Erythroblast (primary cell): ENCODE data around the gene CD46.

Source experiments
- DNase-seq, 2 experiments: peaks; one replicate each; lab custom pipeline; 2025; lab: John Stamatoyannopoulos, UW
- GATA1 ChIP-seq: IDR thresholded peaks from 2 replicates; pipeline ENCODE4 v1.6.1; 2011; ENCODE audit warnings: low read depth, mild to moderate bottlenecking, control low read depth, low read length, moderate library complexity
- POLR2A ChIP-seq: IDR thresholded peaks from 2 replicates; pipeline ENCODE4 v1.6.1; 2011; ENCODE audit warnings: mild to moderate bottlenecking, low read length

The CD46 gene

DNA sequence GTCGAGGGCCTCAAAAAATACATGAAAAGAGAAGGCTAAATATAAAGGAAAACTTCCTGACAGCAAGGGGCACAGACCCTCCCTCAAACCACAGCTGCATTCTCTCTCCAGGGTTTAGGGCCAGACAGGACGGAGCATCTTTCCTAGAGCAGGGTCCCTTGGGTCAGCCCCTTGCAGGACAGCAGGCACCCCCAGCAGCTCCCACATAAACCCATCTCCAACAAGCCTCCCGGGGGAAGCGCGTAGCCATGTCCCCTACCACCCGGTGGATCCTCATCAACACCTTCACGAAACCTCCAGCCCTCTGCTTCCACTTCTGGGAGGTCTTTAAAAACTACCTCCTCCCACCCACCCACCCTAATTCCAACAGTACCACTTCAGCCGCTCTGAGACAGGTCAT, 59.5 kb downstream of the CD46 start:
- DNase-seq: no peak
- TF ChIP-seq POLR2A (no peak), GATA1 (no peak)

DNA sequence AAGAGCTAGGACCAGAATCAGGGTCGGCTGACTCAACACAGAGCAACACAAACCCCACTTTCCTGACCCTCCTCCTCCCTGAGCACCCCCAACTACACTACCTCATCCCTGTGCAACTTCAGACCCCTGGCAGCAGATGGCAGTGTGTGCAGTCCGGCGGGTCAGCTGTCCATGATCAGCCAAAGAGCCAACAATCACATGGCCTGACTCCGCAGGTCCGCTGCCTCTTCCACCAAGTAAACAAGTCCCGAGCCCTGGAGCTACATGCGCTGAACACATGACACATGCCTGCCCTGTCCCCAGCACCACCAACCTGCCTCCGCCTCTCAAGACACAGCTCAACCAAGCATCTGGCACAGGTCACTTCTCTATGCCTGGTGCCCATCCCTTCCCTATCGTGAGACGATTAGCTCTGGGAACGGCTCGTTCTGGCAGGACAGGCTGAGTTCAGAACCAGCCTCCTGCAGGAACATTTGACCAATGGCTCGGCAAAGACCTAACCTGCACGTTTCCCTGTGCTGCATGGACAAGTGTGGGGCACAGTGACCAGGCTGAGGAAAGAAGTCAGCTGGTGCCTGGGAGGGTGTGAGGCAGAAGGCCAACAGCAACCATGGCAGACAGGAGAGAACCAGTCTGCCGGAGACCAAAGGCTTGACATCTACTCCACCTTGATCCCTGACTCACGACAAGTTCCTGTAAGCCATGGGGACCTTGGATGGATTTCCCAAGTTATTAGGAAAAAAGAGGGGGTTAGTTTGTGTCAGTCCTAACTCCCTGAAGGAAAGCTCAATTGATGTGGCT, 60.3 kb downstream of the CD46 start:
- DNase-seq: peak; percentile 39 to 57
- TF ChIP-seq POLR2A (no peak), GATA1 (no peak)

DNA sequence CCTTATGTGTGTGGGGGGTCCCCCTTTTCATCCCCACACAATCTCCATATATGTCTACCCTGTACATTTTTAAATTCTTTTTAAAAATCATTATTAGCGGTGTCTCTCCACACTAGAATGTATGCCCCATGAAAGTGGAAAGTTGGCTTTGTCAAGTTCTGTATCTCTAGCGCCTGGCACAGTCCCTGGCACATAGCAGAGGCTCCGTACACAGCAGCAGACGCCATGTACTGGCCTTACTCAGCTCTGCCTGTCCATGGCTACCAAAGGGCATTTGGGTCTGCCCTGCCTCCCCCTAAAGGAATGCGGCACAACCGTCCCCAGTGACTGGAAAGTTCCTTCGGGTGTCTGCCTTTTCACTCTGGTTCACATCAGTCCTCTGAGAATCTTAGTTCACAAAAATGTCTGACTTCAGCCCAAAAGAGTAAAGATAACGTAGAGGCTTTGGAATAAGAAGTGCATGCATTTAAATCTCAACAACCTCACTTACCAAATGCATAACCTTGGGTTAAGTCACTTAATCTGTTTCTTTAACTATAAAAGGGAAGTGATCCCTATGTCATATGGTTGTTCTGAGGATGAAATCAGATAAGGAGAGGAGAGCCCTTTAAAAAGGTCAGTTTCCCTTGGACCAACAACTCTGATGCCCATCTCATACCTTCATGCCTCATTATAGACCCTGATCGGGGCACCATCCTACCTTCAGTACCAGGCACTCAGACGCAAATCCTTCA, 61.1 kb downstream of the CD46 start:
- no peak for DNase-seq
- TF ChIP-seq POLR2A (no peak), GATA1 (no peak)

DNA sequence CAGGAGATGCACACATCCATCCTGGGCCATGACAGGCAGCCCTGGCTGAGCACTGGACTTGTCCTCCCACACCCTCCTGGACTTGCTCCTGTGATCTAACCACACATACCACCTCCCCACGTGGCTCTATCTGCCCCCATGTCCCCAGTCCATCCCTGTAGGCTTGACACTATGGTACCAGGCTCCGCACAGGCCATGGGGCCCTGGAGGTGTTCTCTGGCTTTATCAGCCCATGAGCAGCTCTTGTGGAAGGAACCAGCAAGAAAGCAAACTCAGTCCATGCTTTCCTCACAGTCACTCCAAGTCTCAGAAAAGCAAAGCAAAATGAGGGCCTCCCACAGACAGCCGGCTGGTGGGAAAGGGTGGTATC, 61.6 kb downstream of the CD46 start:
- TF ChIP-seq POLR2A (no peak), GATA1 (no peak)
- DNase-seq: no peak

DNA sequence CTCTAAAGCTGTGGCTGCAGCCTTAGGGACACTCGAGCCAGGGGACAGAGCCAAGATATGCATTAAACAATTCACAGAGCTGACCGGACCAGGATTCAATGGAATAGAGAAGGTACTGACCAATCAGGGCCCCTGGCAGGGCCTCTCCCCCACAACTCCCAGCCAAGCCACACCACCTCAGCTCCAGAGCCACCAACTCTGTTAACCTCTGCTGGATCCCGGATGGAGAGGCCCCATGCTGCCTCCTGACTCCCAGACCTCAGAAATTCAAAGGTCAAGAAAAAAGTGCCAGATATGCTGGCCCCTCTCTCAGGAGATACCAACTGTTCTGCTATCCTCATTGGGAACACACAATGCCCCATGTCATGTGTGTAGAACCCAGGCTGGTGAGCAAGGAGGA, 62.1 kb downstream of the CD46 start:
- TF ChIP-seq GATA1 (no peak), POLR2A (no peak)
- no peak for DNase-seq

DNA sequence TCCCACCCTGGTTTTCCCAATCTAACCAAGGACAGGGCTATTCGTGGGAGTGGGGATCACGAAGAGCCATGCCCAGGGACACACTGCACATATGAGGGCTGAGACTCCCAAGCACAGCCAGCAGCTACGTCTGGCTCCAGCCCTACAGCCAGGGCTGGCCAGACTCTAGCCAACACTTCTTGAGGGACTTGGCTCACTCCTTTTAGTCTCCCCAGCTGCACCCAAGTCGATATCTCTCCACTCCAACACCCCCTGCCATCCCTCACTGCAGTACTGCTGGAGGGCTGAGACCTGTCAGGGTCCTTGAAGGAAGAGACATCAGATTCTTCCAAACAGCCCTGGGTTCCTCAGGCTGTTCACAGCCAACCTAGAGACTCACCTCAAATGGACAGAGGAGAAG, 62.6 kb downstream of the CD46 start:
- TF ChIP-seq POLR2A: no peak
- no peak for TF ChIP-seq GATA1
- DNase-seq: no peak

DNA sequence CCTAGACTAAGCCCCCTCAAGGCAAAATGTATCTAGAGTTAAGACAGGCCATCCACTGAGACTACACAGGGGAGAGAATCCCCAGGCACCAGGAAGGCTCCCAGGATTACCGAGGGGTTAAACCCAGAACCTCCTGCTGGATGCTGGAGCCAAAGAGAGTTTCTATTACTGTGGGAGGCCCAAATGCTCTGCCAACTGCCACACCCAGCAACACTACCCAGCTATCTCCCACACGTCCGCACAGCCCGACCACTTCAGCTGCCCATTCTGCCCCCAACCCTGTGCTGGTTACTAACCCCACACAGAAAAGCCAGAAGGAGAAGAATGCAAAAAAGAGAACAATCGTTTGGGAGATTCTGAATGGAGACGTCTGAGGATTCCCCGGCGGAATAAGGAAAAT, 63.6 kb downstream of the CD46 start:
- DNase-seq: no peak
- no peak for TF ChIP-seq GATA1
- no peak for TF ChIP-seq POLR2A

DNA sequence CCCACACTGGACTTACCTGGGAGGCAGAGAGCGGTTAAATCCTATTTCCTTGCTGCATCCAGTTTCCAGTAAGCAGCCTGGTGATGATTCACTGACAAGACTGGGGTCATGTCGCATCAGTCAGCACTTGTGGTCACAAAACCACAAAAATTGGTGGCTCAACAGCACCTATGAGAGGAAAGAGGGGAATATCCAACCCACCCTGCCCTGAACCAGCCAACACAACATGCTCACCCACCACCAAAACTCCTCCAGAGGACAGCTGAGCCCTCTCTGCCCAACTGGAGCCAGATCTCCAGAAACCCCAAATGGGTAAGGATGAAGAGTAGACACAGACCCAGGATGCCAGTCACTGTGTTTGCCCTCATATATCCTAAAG, 64.0 kb downstream of the CD46 start:
- DNase-seq: no peak

DNA sequence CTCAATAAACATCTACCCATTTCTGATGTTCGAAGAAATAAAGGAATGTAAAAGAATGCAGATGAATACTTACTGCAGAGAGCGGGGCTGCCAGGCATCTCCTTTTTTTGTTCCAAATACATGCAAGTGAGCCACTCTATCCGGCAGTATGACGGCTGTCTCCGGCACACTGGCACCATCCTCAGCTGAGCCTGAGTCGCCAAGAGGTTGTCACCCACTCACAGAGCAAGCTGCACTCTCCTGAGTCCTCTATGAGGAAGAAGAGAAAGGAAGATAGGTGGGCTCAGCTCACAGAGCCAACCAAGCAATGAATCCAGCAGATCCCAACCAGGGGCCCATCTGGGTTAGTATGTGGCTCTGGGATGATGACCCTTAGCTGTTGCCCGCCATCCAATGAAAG, 65.3 kb downstream of the CD46 start:
- TF ChIP-seq GATA1 (no peak), POLR2A (no peak)
- no peak for DNase-seq

More for the DNA sequence above, 64.0 kb downstream of the CD46 start:
- TF ChIP-seq GATA1: no peak
- TF ChIP-seq POLR2A: no peak

DNA sequence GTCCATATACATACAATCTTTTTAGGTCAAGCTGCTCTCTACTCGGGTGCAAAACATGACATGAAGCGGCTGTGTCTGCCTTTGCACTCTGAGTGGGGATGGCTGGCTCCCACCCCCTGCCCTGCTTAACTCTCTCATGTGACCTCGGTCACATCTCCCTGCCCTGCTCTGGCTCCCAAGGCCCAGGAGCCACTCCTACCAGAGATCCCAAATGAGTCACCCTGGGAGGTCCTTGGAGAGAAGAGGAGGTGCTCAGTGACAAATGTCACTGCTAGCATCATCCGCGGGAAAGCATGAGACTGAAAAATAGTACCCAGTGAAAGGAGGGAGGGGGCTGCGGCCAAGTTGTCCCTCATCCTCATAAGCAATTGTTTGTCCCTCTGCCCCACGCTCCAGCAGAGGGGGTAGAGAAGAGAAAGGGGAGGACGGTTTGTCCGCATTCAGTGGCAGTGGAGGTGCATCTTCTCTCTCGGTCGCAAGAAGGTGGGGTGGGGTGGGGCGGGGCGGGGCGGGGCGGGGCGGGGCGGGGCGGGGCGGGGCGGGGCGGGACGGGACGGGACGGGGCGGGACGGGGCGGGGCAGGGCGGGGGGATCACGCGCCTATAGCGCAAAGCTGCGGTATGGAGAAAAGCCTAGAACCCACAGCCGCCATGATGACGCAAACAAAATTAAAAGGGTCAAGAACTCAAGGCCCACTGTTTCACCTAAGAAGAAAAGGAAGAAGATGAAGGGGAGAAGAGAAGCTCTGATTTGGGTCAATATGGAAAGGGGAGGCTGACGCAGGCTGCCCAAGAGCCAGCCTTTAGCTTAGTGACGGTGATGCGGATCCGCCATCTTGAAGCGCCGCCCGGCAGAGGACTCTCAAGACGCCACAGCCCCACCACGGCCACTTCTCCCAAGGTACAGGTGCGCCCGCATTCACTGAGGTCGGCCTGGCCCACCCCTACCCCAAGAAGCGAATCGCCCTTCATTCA, 66.2 kb downstream of the CD46 start:
- no peak for TF ChIP-seq POLR2A
- DNase-seq: no peak

DNA sequence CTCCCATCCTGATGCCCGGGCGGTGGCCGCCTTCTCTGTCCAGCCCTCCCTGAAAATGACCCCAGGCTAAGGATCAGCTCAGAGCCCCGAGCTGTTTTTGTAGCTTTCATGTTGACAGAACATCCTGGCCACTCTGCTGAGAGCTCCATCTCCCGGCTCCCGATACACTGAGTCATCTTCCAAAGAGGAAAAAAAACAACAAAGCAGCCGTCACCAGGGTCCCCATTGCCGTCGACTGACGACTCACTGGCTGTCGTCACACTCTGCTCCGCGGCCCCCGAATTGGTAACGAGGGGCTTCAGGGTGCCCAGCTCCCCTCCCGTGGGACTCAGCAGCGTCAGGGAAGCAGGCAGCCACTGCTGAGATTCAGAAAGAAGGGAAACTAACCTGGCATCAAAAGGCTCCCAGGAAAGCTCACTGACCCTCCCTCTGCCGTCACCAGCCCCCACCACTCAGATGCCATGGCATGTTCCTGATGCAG, 67.2 kb downstream of the CD46 start:
- no peak for DNase-seq
- no peak for TF ChIP-seq GATA1
- no peak for TF ChIP-seq POLR2A

DNA sequence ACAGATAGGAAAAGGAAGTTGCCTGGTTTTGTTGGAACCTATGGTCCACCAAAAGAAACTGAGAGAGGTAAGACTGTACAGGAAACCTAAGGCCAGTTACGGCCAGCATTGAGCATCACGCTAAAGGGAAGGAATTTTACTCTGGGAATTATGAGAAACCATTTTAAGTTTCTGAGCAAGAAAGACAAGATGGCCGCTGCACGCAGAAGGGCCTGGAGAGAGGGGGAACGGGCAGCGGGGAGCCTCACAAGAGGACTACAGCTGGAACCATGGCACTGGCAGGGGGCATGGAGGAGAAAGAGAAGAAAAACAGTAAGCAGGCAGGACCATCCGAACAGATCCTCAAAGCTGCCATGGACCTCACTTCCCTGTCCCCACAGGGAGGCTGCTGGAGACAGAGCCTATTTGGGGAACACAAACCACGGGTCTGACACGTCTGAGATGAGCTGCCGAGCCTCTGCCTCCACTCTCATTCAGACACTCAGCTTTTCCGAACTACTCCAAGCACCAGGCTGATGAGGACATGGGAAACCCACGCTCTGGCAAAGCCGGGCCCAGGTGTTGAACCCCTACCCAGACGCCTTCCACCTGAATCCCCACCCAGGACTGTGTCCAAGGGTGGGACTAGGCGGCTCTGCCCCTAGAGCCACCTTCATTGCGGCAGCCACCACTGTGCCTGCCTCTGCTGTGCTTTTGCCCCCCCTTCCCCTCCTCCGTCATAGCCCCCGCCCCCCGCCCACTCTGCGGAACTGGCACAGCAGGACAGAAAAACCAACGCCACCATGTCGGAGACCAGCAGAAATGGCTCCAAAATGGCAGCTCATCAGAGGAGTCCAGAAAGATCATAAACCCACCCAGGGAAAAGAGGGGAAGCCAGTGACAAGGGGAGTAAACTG, 69.0 kb downstream of the CD46 start:
- TF ChIP-seq GATA1 (no peak), POLR2A (no peak)

More for the DNA sequence above, 69.0 kb downstream of the CD46 start:
- DNase-seq: no peak
